ENCODE data around the gene GADD45G. TPM values are rescaled to one million over a fixed set of nuclear protein-coding genes. Genes with fewer than 3 reads are reported as not detected.

Gene GADD45G
- polyA plus RNA-seq, 2 of the 4 experiments (the other 2 are of a cell fraction), result 0.15 to 0.16 TPM

GRCh38 chr9:89638893-89639292 is 34.1 kb downstream of the GADD45G start:
- POLR2A ChIA-PET, result no interaction called here

DNA sequence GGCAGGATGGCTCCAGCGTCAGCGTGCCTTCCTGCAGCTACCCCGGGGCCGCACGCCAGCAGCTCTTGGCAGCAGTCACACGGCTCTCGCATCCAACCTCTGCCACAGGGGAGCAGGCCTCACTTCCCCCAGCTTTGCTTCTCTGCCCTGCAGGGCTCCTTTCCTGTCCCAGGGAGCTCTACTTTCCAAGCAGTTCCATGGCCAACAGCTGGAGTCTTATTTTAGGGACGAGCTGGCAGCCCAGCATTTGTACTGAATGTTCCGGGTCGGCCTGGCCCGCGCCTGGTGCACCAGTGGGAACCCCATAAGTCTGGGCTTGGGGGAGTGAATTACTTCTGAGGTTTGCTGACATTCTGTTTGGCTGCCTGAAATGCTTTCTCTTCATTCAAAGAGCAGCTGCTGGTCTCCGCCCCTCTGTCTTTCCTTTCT is 34.6 kb downstream of the GADD45G start:
- TF ChIP-seq CBX2 (IDR thresholded peaks at IDR 0.05; ENCODE audit: borderline replicate concordance, low read depth) (no peak), CTCF (IDR thresholded peaks at IDR 0.05) (no peak), CHD4 (IDR thresholded peaks at IDR 0.05; ENCODE audit: borderline replicate concordance) (no peak), RCOR1 (IDR thresholded peaks at IDR 0.05; ENCODE audit: low read depth, low read length) (no peak), NPAS2 (CRISPR knock-in tag; IDR thresholded peaks at IDR 0.05; ENCODE audit: borderline replicate concordance) (no peak), PBX3 (IDR thresholded peaks at IDR 0.05) (no peak), BHLHE40 (IDR thresholded peaks at IDR 0.05; ENCODE audit: low read depth, low read length) (no peak), ELK1 (IDR thresholded peaks at IDR 0.05; ENCODE audit: low read depth, low read length) (no peak), HOXB13 (CRISPR knock-in tag; IDR thresholded peaks at IDR 0.05; ENCODE audit: low read depth) (no peak), RAD21 (conservative IDR thresholded peaks at IDR 0.05 in 1 of 2, IDR thresholded peaks at IDR 0.05 in 1 of 2) (no peak), JUN (IDR thresholded peaks at IDR 0.05) (no peak), HOXA7 (CRISPR knock-in tag; IDR thresholded peaks at IDR 0.05) (no peak), ZFP36 (IDR thresholded peaks at IDR 0.05; ENCODE audit: borderline replicate concordance, partially characterized antibody) (no peak), HEYL (CRISPR knock-in tag; IDR thresholded peaks at IDR 0.05) (no peak), JUNB (IDR thresholded peaks at IDR 0.05) (no peak)
- TF ChIP-seq, protein P1, sequence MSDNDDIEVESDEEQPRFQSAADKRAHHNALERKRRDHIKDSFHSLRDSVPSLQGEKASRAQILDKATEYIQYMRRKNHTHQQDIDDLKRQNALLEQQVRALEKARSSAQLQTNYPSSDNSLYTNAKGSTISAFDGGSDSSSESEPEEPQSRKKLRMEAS (IDR thresholded peaks at IDR 0.05), result no peak
- POLR2A ChIA-PET, result no interaction called here
- ATAC-seq (no peak), FAIRE-seq (no peak), DNase-seq (ENCODE audit: low read depth in 1 of 2, low spot score in 1 of 2) (no peak)
- CTCF ChIA-PET, result interaction anchor here (1.2 to 4.1 kb wide), 3 partner anchors 36 to 460 kb away, joined by 3 to 13 read pairs (median 3); partner anchors contain the start of gene GADD45G
- no peak overlapping the region for H3K4me2 ChIP-seq
- WGBS (ENCODE audit: missing lambda C conversion rate), result 82% methylated on average over 13 of the region's 13 CpGs
- no peaks in the 10 kb centered on the region for H3K9me3 ChIP-seq
- no peak overlapping the region for H3K27ac ChIP-seq
- H3K4me3 ChIP-seq, result no peak overlapping the region
- no peaks in the 10 kb centered on the region for H3K4me1 ChIP-seq

More at GRCh38 chr9:89638893-89639292, 34.1 kb downstream of the GADD45G start:
- no peak for ATAC-seq
- H3K4me1 ChIP-seq, result no peaks in the 10 kb centered on the region
- TF ChIP-seq SMC3 (IDR thresholded peaks at IDR 0.05), result no peak
- no peak for TF ChIP-seq JUN (IDR thresholded peaks at IDR 0.05)
- TF ChIP-seq NR3C1 (IDR thresholded peaks at IDR 0.05), result no peak
- no peak for TF ChIP-seq NPAS2 (CRISPR knock-in tag; IDR thresholded peaks at IDR 0.05; ENCODE audit: borderline replicate concordance)
- TF ChIP-seq GATA3 (IDR thresholded peaks at IDR 0.05; ENCODE audit: borderline replicate concordance), result no peak
- no peak for TF ChIP-seq KDM5A (IDR thresholded peaks at IDR 0.05)
- no peak for TF ChIP-seq EHF (CRISPR knock-in tag; IDR thresholded peaks at IDR 0.05)
- no peak for TF ChIP-seq FOSB (CRISPR knock-in tag; IDR thresholded peaks at IDR 0.05)
- no peak for TF ChIP-seq HOXB13 (CRISPR knock-in tag; IDR thresholded peaks at IDR 0.05; ENCODE audit: low read depth)
- no peak for TF ChIP-seq MAFK (IDR thresholded peaks at IDR 0.05; ENCODE audit: partially characterized antibody)
- TF ChIP-seq CTCF (IDR thresholded peaks at IDR 0.05), result no peak
- TF ChIP-seq HOXA7 (CRISPR knock-in tag; IDR thresholded peaks at IDR 0.05), result no peak
- TF ChIP-seq EP300 (IDR thresholded peaks at IDR 0.05), result no peak
- TF ChIP-seq PHF8 (IDR thresholded peaks at IDR 0.05; ENCODE audit: borderline replicate concordance, low read depth), result no peak
- TF ChIP-seq ZC3H11A (IDR thresholded peaks at IDR 0.05), result no peak
- TF ChIP-seq ATOH8 (CRISPR knock-in tag; IDR thresholded peaks at IDR 0.05; ENCODE audit: low read depth), result no peak
- H3K4me2 ChIP-seq, result no peak overlapping the region
- H3K27ac ChIP-seq, result no peak overlapping the region
- CTCF ChIA-PET, result interaction anchor here (1.2 to 4.1 kb wide), 3 partner anchors 35 to 461 kb away, joined by 3 to 13 read pairs (median 3); partner anchors contain the start of gene GADD45G
- H3K9me3 ChIP-seq, result no peaks in the 10 kb centered on the region
- H3K4me3 ChIP-seq, result no peak overlapping the region
- 36% methylated on average over 5 of the region's 5 CpGs for WGBS (ENCODE audit: missing lambda C conversion rate)
- DNase-seq (ENCODE audit: low read depth in 1 of 2, low spot score in 1 of 2), result no peak
- FAIRE-seq, result no peak

Data from A549 (cell line).